ENCODE results near the gene TOX2. TPM values are rescaled to one million over a fixed set of nuclear protein-coding genes. Genes with fewer than 3 reads are reported as not detected.

Gene TOX2
- total RNA-seq, 1 donor = 5.2 TPM

GRCh38 chr20:44072384-44072783 is 157.7 kb downstream of the TOX2 start:
- H3K4me3 ChIP-seq (ENCODE audit: low read depth, low read length) = no peak overlapping the region
- no peak for DNase-seq (ENCODE audit: low read depth)
- no peak for TF ChIP-seq CTCF (IDR thresholded peaks at IDR 0.05; ENCODE audit: insufficient read depth, low read length)

- TF ChIP-seq CTCF (IDR thresholded peaks at IDR 0.05; ENCODE audit: insufficient read depth, low read length) = no peak
- H3K4me3 ChIP-seq (ENCODE audit: low read depth, low read length) = no peak overlapping the region
- no peak for DNase-seq (ENCODE audit: low read depth)
Measured at GRCh38 chr20:44073011-44073674, 158.5 kb downstream of the TOX2 start.

- TF ChIP-seq CTCF (IDR thresholded peaks at IDR 0.05; ENCODE audit: insufficient read depth, low read length) = no peak
- no peak for DNase-seq (ENCODE audit: low read depth)
- no peak overlapping the region for H3K4me3 ChIP-seq (ENCODE audit: low read depth, low read length)
Measured at GRCh38 chr20:44073675-44074071, 159.0 kb downstream of the TOX2 start.

- no peak overlapping the region for H3K4me3 ChIP-seq (ENCODE audit: low read depth, low read length)
- peak; percentile 66 for DNase-seq (ENCODE audit: low read depth)
- no peak for TF ChIP-seq CTCF (IDR thresholded peaks at IDR 0.05; ENCODE audit: insufficient read depth, low read length)
Measured at GRCh38 chr20:44074252-44075151, 159.8 kb downstream of the TOX2 start.

- DNase-seq (ENCODE audit: low read depth) = no peak
- TF ChIP-seq CTCF (IDR thresholded peaks at IDR 0.05; ENCODE audit: insufficient read depth, low read length) = no peak
- no peak overlapping the region for H3K4me3 ChIP-seq (ENCODE audit: low read depth, low read length)
Measured at GRCh38 chr20:44075191-44075949, 160.7 kb downstream of the TOX2 start.

GRCh38 chr20:44075950-44076232 is 161.2 kb downstream of the TOX2 start:
- TF ChIP-seq CTCF (IDR thresholded peaks at IDR 0.05; ENCODE audit: insufficient read depth, low read length) = no peak
- no peak for DNase-seq (ENCODE audit: low read depth)
- H3K4me3 ChIP-seq (ENCODE audit: low read depth, low read length) = no peak overlapping the region
